Hepatic stellate cell (primary cell): ENCODE results near the gene PNPT1.

Experiments used
- DNase-seq: peaks from one replicate; pipeline ENCODE4 v3.0.0; 2011; ENCODE audit warnings: low spot score

The PNPT1 gene

GRCh38 chr2:55668956-55669355, 24.7 kb downstream of the PNPT1 start:
- DNase-seq, result no peak

DNA sequence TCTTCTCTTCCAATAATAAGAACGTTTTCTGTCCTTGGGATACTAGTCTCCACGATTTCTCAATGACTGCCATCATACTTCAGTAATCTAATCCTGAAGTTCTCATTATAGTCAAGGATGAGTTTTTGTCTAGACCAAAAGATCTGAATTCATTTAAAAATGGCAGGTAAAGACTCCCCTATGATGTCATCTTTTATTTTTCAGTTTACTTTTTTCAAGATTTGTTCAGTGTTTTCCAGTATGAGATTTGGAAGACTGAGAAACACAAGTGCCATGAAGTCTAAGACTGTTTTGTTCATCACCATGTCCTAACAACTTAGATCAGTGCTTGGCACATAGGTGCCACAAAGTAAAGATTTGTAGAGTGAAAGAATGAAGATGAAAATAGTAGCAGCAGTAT, 40.4 kb downstream of the PNPT1 start:
- DNase-seq, result no peak

DNA sequence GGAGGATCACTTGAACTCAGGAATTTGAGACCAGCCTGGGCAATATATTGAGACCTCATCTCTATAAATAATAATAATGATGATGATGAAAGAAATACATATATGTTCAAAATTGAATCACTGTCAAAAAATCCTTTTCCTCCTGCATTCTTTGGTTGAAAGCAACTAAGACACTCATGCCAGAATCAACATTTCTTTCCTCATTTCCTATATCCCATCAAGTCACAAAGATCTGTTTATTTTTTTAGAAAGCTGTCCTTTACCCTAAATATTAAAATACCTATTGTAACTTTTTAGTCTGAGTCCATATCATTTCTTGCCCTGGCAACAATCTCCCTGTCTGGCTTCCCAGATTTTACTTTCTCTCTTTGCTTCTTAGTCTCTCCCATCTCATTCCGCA, 44.4 kb downstream of the PNPT1 start:
- DNase-seq, result peak; percentile 9

DNA sequence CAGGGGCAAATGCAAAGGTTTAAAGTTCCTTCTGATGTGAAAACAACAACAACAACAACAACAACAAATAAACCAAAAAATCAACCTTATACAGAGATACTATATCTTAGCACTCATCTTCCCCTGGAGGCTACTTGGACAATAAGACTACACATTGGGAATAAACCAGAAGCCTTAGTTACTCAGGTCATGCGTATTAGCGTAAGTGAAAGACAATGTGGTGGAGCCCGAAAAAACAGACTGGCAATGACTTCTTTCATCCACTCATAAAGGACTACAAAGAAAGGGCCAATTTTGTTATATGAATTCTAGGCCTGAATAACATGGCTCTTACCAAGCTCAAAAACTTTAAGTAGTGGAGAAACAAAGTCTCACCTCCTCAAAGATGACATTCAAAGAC, 56.8 kb downstream of the PNPT1 start:
- DNase-seq, result no peak

DNA sequence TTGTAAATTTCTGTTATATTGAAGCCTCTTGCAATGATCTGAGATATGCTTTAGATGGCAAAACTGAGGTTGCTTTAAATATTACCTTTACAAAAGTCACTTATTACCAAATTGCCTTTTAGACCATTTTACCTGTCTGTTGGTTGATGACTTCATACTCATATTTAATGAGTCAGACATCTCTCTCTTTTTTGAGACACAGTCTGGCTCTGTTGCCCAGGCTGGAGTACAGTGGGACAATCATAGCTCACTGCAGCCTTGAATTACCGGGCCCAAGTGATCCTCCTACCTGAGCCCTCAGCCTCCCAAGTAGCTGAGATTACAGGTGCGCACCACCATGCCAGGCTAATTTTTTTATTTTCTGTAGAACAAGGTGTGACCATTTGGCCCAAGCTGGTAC, 64.7 kb downstream of the PNPT1 start:
- no peak for DNase-seq

DNA sequence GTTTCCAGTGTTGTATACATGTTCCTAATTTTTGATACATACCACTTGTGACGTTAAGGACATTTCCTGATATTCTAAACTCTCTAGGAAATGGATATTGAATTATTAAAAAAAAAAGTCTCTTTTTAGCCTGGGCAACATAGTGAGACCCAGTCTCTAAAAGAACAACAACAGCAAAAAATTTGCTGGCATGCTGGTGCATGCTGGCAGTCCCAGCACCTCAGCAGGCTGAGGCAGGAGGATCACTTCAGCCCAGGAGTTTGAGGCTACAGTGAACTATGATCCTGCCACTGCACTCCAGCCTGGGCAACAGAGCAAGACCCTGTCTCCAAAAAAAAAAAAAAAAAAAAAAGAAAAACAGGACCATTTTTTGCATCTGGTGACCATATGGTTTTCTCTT, 65.7 kb downstream of the PNPT1 start:
- DNase-seq, result no peak

DNA sequence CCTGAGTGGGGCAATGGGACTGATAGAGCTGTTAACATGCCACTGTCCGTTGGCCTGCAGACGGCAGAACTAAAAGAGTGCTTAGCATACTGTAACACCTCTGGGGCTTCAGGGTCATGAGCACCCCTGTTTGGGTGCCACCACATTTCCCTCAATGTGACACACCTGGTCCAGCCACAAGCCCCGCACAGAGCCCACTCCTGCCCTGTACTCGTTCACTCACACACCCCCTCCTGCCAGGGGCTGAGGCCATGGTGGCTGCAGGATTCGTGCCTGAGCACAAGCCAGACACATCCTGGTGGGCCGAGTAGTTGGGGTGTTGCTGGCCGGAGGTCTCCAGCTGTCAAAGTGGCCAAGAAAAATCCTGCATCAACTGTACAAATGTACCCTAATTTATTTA, 71.8 kb downstream of the PNPT1 start:
- no peak for DNase-seq

DNA sequence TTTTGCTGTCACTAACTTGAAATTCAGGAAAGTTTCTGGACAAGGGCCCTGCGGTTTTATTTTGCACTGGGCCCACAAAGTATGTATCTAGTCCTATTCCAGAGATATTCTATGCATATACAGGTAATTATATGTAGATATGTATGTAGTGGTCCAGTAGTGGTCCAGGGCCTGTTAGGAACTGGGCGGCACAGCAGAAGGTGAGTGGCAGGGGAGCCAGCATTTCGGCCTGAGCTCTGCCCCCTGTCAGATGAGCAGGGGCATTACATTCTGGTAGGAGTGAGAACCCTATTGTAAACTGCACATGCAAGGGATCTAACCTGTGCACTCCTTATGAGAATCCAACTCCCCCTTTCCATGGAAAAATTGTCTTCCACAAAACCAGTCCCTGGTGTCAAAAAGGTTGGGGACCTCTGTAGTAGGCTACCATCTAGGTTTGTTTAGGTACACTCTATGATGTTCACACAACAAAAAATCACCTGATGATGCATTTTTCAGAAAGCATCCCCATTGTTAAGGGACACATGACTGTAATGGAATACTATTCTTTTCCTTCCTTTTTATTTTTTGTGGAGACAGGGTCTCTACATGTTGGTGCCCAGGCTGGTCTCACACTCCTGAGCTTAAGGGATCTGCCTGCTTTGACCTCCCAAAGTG, 73.4 kb downstream of the PNPT1 start:
- DNase-seq, result no peak

DNA sequence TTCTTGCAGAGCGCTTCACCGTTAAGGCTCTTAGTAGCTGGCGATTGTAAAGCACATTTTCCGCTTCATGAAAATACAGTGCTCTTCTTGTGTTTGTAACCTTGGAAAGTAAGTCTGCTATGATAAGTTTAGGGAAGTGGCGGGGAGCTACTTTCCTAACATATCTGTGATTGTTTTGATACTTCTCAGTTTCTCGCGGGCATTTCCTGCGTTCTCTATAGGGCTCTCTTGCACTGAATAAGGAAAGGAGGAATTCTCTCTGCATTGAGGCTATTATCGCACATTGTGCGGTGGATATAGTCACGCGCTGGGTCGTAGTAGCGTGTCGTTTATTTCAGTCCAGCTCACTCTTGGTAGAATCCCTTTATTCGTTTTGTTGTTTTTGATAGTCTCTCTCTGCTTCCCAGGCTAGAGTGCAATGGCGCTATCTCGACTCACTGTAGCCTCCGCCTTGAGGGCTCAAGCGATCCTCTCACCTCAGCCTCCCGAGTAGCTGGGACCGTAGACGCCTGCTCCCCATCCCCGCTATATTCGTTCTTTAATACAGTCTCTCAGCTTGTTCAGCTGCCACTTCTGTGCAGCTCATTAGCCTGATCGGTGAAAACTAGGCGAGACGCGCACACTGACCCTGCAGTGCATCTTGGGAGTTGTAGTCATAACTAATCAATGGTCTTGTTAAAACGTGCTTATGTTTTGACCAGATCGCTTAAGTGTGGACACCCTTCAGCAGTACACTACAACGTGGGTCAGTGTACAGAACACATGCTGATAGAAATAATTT, 75.2 kb downstream of the PNPT1 start:
- DNase-seq, result peak; percentile 60

DNA sequence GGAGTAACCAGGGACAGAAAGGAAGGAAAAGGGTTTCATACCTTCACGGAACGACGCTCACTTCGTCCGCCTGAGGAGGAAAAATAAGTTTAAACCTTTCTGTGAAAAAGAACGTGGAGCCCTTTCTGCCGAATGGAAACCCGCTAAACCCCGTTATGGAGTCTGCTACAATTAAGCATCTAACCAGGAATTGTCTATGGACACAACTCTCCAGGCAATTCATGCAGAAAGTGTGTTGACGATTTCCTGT, 75.7 kb downstream of the PNPT1 start:
- no peak for DNase-seq

DNA sequence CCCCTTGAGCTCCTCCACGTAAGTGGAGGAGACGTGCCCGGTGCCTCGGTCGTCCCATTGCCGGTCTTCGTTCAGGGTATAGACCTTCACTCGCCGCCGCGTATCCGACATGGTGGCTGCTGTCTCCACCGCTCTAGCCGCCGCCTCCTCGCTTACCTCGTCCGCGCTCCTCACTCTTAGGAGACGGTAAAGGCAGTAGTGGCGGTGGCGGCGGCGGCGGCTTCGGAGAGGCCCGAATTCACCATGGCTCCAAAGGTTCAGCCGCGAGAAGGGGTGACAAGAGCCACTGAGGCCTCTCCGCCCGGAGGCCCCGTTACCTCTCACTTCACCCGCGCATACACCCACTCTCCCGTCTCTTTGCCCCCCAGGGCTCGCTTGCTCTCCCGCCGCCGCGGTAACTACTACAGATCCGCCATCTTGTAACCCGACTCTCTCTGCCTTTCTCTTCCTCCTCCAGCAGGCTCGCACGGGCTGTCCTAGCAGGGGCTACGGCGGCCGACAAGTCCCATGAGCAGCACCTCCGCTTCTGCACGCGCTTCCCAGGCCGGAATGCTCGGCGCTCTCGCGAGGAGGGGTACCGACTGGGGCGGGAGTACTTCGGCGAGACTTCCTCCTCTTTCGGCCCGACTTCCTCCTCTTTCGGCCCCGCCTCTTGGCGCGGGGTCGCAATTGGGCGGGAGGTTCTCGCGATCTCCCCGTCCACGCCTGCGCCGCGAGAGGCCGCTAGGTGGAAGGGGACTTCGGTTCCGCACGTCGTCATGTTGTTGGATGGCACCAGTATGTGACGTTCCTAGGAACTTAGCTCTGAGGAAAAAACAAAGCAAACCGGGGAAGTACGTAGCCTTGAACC, 76.2 kb downstream of the PNPT1 start, which contains the start of gene PPP4R3B:
TSS of gene PPP4R3B (minus strand) at position 448 of the 850 bp plus-strand sequence. CDS start at position 111, 337 bp downstream.
- DNase-seq, result peak; percentile 96

DNA sequence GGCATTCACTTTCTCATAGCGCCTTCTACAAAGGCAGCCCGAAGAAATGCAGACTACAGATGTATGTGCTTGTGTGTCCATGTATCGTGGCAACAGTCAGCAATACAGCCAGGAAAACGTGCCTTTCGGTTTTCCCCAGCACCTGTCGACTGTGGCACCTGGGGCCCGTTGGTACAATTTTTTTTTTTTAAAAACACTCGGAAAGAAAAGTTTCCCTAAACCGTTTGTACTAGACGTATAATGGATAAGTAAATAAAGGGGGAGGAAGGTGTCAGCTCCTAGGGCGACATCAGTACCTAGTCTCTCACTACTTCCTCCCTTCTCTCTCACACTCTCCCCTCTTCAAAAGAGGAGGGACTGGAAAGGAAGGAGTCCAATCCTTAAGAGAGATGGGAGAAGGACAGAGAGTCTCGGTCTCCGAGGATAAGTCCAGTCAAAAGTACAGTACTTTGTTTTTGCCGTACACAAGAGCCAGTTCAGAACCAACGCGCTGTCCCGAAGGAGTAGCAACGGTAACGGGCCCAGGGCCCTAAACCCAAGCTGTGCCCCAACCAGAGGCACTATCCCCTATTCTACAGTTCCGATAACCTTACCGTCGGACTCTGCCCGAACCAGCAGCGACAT, 77.0 kb downstream of the PNPT1 start:
- DNase-seq, result peak; percentile 54

GRCh38 chr2:55611997-55612396, 81.6 kb downstream of the PNPT1 start:
- DNase-seq, result no peak

- DNase-seq, result no peak
Measured at GRCh38 chr2:55610954-55611743, 82.5 kb downstream of the PNPT1 start.

DNA sequence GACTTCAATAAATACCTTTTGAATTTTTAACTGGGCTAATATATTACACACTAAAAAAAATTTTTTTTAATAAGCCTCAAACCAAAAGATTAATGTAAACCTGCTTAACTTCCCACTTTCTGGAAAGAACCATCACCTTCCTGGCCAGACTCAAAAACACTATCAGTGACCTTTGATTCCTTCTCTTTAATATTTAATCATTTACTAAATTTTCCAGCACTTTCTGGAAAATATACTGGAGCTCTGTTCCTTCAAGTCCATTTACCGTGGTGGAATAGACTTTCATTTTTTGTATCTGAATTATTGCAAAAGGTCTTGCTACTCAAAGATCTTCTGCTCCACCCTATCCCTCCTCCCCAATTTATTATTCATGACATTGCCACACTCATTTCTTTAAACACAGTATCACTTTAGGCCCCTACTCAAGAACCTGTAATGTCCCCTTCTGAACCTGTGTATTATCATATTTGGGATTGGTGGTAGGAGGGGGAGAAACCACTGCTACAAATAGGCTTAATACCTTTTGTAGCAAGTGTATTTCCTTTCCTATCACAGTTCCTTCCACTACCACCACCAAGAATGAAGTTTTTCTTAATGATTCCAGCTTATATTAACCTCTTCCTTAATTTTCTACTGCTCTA, 83.6 kb downstream of the PNPT1 start:
- no peak for DNase-seq

DNA sequence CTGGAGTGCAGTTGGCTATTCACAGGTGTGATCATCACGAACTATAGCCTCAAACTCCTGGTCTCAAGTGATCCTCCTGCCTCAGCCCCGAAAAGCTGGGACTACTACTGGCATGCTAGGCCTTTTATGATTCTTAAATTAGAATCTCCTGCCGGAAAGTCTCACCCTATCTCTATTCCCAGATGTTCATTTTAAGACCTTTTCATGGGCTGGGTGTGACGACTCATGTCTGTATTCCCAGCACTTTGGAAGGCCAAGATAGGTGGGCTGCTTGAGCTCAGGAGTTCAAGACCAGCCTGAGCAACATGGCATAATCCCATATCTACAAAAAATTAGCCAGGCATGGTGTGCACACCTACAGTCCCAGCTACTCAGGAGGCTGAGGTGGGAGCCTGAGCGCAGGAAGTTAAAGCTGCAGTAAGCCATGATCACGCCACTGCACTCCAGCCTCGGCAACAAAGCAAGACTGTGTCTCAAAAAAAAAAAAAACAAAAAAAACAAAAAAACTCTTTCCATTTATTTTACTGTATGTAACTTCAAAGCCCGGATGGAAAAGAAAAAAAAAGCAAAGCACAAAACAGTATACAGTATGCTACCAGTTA, 84.3 kb downstream of the PNPT1 start:
- DNase-seq, result no peak

DNA sequence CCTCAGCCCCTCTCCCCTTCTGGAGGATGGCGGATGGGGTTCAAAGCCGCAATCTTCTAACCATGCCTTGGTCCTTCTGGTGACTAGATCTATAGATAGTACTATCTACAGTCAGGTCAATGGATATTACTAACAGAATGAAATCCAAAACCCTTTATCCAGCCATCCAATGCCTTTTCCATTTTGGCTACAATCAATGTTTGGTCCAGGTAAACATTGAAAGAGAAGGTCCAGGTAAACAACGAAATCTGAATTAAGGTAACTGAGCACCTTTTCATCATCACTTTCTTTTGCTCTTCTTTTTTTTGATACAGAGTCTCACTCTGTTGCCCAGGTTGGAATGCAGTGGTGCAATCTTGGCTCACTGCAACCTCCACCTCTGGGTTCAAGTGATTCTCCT, 85.9 kb downstream of the PNPT1 start:
- no peak for DNase-seq

DNA sequence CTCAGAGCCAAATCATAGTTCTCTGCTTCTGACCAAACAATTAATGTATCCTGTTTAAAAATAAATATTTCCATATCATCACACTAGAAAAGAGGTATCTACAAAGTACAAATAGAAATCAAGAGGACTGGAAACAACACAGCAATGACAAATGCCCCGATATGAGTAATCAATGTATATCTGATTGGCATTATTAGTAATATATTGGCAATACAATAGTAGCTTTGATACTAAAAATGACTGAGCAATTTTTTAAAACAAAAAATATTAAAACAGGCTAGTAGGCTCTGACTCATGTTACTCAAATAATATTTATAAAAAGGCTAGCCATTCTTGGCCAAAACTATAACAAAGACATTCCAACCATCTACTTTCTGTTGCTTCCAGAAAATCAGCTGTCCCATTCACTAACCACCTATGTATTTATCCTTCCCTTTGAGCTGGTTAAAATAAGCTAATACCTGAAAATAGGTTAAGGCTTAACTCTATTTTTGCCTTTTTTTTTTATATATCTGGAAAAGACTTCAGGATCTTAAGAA, 89.5 kb downstream of the PNPT1 start:
- peak; percentile 12 for DNase-seq

- no peak for DNase-seq
Measured at GRCh38 chr2:55601849-55602248, 91.8 kb downstream of the PNPT1 start.

DNA sequence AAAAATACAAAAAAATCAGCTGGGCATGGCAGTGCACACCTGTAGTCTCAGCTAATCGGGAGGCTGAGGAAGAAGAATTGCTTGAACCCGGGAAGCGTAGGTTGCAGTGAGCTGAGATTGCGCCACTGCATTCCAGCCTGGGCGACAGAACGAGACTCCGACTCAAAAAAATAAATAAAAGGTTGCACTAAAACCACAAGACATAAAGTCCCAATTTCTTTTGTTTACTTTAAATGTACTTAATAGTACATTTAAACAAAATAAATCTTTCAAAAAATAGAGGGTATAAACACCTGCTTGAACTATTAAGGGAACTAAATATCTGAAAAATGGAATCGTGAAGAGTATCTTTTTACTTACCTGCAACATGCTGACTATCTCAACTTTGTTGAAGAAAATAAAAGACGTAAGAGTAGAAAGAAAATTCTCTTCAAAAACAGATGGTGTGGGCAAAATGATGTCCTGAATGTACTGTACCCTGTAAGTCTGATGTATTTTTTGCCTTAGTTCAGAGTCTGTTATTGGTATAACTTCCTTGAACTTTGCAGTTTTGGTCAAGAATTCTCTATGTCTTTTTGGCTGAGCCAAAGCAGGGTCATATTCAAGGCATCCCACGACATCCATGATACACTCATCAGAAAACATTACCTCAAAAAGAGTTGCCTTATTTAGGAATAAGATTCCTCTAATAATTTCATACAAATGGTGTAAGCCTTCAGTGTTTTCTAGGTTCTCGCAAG, 95.4 kb downstream of the PNPT1 start:
- DNase-seq, result no peak
